KMS-11 (cell line): ENCODE data around the gene PIGU.
"Not testable (repeated sequence)": the region's sequence is repeated elsewhere in the genome, so short reads cannot be mapped to it uniquely, and the experiment has no call there.

Experiments
- H2AFZ ChIP-seq: fragments of 200-600 bp; sonication (generic); 2 replicates; pipeline ENCODE4 v1.6.1; 2016; ENCODE audit warnings: antibody characterized with exemption, mixed run types, low read depth
- H3K27ac ChIP-seq: fragments of 200-600 bp; sonication (generic); 2 replicates; pipeline ENCODE4 v1.6.1; 2016; ENCODE audit warnings: mild to moderate bottlenecking, mixed run types
- H3K27me3 ChIP-seq: fragments of 200-600 bp; sonication (generic); 2 replicates; pipeline ENCODE4 v1.6.1; 2017; ENCODE audit warnings: mild to moderate bottlenecking, low read depth, mixed run types, moderate library complexity; ENCODE audit not compliant: insufficient read depth
- H3K36me3 ChIP-seq: fragments of 200-600 bp; sonication (generic); 2 replicates; pipeline ENCODE4 v1.6.1; 2017; ENCODE audit warnings: mild to moderate bottlenecking, mixed run types; ENCODE audit not compliant: insufficient read depth
- H3K4me1 ChIP-seq: fragments of 200-600 bp; sonication (generic); 2 replicates; pipeline ENCODE4 v1.6.1; 2016; ENCODE audit warnings: mild to moderate bottlenecking, low read depth, mixed run types; ENCODE audit not compliant: poor library complexity, severe bottlenecking
- H3K4me2 ChIP-seq: fragments of 200-600 bp; sonication (generic); 2 replicates; pipeline ENCODE4 v1.7.0; 2016; ENCODE audit warnings: mild to moderate bottlenecking, mixed run types
- H3K4me3 ChIP-seq: fragments of 200-600 bp; sonication (generic); IDR thresholded peaks from 2 replicates; pipeline ENCODE4 v1.6.1; 2017; ENCODE audit warnings: low read depth, low read length, mixed read lengths; ENCODE audit not compliant: insufficient read depth
- H3K79me2 ChIP-seq: fragments of 200-600 bp; sonication (generic); 2 replicates; pipeline ENCODE4 v1.6.1; 2016; ENCODE audit warnings: low read depth, mixed run types; ENCODE audit not compliant: insufficient read depth
- H3K9ac ChIP-seq: fragments of 200-600 bp; sonication (generic); 2 replicates; pipeline ENCODE4 v1.6.1; 2016; ENCODE audit warnings: mild to moderate bottlenecking, mixed run types
- H4K20me1 ChIP-seq: fragments of 200-600 bp; sonication (generic); 2 replicates; pipeline ENCODE4 v1.6.1; 2016; ENCODE audit warnings: mild to moderate bottlenecking, mixed run types; ENCODE audit not compliant: insufficient read depth
- CTCF ChIP-seq: fragments of 200-600 bp; sonication (generic); conservative IDR thresholded peaks from 2 replicates; pipeline ENCODE4 v1.6.1; 2017; ENCODE audit warnings: low read depth, mild to moderate bottlenecking, antibody characterized with exemption, low read length, moderate library complexity, mixed read lengths

Gene PIGU

DNA sequence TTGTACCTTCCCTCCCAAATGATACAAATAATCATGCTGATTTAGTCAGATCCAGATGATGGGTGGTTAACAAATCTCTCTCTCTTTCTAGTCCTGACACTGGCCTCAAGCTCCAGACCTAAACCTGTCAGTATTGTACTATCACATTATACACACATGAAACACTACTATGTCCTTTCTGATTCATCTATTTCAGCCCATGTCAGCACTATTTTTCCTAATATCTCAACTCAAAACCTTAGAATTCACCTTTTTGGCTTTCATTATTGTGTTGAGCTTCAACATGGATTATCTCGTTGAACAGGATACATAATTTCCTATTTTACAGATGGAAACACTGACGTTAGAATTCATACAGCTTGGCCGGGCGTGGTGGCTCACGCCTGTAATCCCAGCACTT lies 3.5 kb downstream of the PIGU start:
- H3K36me3 ChIP-seq: no peaks in the 10 kb centered on the region
- H3K79me2 ChIP-seq: peaks cover 46% of the 10 kb centered on the region; the same call in 1 of the 2 replicates
- H3K27me3 ChIP-seq: no peaks in the 10 kb centered on the region
- H3K4me1 ChIP-seq: peaks cover 16% of the 10 kb centered on the region
- no peak overlapping the region for H3K4me3 ChIP-seq
- H3K9ac ChIP-seq: no peak overlapping the region
- no peaks in the 10 kb centered on the region for H4K20me1 ChIP-seq
- no peak overlapping the region for H2AFZ ChIP-seq
- no peak for TF ChIP-seq CTCF
- H3K27ac ChIP-seq: no peak overlapping the region
- no peak overlapping the region for H3K4me2 ChIP-seq

DNA sequence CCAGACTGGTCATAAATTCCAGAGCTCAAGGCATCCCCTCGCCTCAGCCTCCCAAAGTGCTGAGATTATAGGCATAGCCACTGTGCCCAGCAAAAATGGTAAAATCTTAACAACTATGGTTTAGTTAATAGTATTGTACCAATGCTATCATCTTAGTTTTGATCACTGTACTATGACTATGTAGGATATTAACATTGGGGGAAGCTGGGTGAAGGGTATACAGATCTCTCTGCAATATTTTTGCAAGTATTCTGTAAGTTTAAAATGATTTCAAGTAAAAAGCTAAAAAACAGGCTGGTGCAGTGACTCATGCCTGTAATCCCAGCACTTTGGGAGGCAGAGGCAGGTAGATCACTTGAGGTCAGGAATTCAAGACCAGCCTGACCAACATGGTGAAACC lies 7.8 kb downstream of the PIGU start:
- Histone ChIP-seq H4K20me1 (no peaks in the 10 kb centered on the region), H3K27me3 (no peaks in the 10 kb centered on the region), H3K79me2 (peaks cover 29% of the 10 kb centered on the region; the same call in 1 of the 2 replicates), H3K4me1 (no peaks in the 10 kb centered on the region), H3K36me3 (no peaks in the 10 kb centered on the region), H3K27ac (no peak overlapping the region), H3K4me2 (no peak overlapping the region), H3K4me3 (no peak overlapping the region), H2AFZ (no peak overlapping the region), H3K9ac (no peak overlapping the region)
- no peak for TF ChIP-seq CTCF

DNA sequence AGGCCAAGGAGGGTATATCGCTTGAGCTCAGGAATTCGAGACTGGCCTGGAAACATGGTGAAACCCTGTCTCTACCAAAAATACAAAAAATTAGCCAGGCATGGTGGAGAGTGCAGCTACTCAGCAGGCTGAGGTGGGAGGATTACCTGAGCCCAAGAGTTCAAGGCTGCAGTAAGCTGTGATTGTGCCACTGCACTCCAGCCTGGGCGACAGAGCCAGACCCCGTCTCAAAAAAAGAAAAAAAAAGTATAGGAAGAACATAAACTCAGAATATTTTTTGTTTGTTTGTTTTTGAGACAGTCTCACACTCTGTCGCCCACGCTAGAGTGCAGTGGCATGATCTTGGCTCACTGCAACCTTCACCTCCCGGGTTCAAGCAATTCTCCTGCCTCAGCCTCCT lies 12.1 kb downstream of the PIGU start:
- H3K27me3 ChIP-seq, H4K20me1 ChIP-seq, H2AFZ ChIP-seq, H3K36me3 ChIP-seq, H3K9ac ChIP-seq, H3K27ac ChIP-seq, H3K79me2 ChIP-seq, H3K4me2 ChIP-seq, H3K4me3 ChIP-seq: not testable (repeated sequence)
- peaks cover 20% of the 10 kb centered on the region for H3K4me1 ChIP-seq

- Histone ChIP-seq H3K27ac (no peak overlapping the region), H3K79me2 (peaks cover 5% of the 10 kb centered on the region; the same call in 1 of the 2 replicates), H3K4me3 (no peak overlapping the region), H3K9ac (no peak overlapping the region), H2AFZ (no peak overlapping the region), H3K36me3 (no peaks in the 10 kb centered on the region), H3K4me1 (peaks cover 20% of the 10 kb centered on the region), H4K20me1 (no peaks in the 10 kb centered on the region), H3K27me3 (no peaks in the 10 kb centered on the region), H3K4me2 (no peak overlapping the region)
- no peak for TF ChIP-seq CTCF
Observed at GRCh38 chr20:34663213-34663943, 13.5 kb downstream of the PIGU start.

GRCh38 chr20:34661811-34662210 lies 15.1 kb downstream of the PIGU start:
- not testable (repeated sequence) for H3K36me3 ChIP-seq, H3K79me2 ChIP-seq, H3K4me3 ChIP-seq, H4K20me1 ChIP-seq, H3K27me3 ChIP-seq, H3K9ac ChIP-seq, H2AFZ ChIP-seq, H3K27ac ChIP-seq
- Histone ChIP-seq H3K4me1 (peaks cover 20% of the 10 kb centered on the region), H3K4me2 (peak overlapping the region; percentile 3; the same call in 1 of the 2 replicates)

DNA sequence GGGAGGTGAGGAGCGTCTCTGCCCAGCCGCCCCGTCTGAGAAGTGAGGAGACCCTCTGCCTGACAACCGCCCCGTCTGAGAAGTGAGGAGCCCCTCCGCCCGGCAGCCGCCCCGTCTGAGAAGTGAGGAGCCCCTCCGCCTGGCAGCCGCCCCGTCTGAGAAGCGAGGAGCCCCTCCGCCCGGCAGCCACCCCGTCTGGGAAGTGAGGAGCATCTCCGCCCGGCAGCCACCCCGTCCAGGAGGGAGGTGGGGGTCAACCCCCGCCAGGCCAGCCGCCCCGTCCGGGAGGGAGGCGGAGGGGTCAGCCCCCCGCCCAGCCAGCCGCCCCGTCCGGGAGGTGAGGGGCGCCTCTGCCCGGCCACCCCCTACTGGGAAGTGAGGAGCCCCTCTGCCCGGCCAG lies 18.2 kb downstream of the PIGU start:
- not testable (repeated sequence) for H2AFZ ChIP-seq, H3K27ac ChIP-seq, H3K4me3 ChIP-seq, H3K4me2 ChIP-seq, H3K79me2 ChIP-seq, H3K27me3 ChIP-seq, H3K36me3 ChIP-seq, H4K20me1 ChIP-seq, H3K9ac ChIP-seq
- peaks cover 20% of the 10 kb centered on the region for H3K4me1 ChIP-seq
